ENCODE results near the gene CCDC40. TPM values are rescaled to one million over a fixed set of nuclear protein-coding genes. Genes with fewer than 3 reads are reported as not detected.
A peak's percentile ranks its signal among the peaks of the same experiment; 100 is the strongest.

CCDC40 gene
- total RNA-seq, 2 donors from 2014 or later: 21.7 to 38.9 TPM

- Histone ChIP-seq H3K4me1 (ENCODE audit: control insufficient read depth, insufficient read depth, low read length) (no peaks in the 10 kb centered on the region), H3K9me3 (ENCODE audit: control insufficient read depth, low read length) (no peaks in the 10 kb centered on the region), H3K9ac (ENCODE audit: extremely low read depth, low read length, poor library complexity, severe bottlenecking) (no peak overlapping the region), H3K36me3 (ENCODE audit: control insufficient read depth, insufficient read depth, low read length) (no peaks in the 10 kb centered on the region), H3K4me3 (ENCODE audit: low read length) (no peak overlapping the region), H3K27me3 (ENCODE audit: control insufficient read depth, insufficient read depth, low read length, poor library complexity, severe bottlenecking) (no peaks in the 10 kb centered on the region), H3K27ac (ENCODE audit: low read depth, low read length) (no peak overlapping the region)
- Mint-ChIP-seq H3K4me1 (peaks cover 16% of the 10 kb centered on the region), H3K9me3 (no peaks in the 10 kb centered on the region), H3K4me3 (no peak overlapping the region), H3K27me3 (ENCODE audit: insufficient read depth) (peaks cover 7% of the 10 kb centered on the region), H3K36me3 (ENCODE audit: low read depth) (no peaks in the 10 kb centered on the region), H3K27ac (no peak overlapping the region)
- WGBS, 2 experiments (ENCODE audit: insufficient coverage in 1 of 2, insufficient read length in 1 of 2): 85 to 89% methylated on average over 16 to 19 of the region's 19 CpGs
- no peak for TF ChIP-seq CTCF (conservative IDR thresholded peaks at IDR 0.05)
- DNase-seq: peak; percentile 43
Observed at GRCh38 chr17:80103449-80104085, 67.1 kb downstream of the CCDC40 start.

DNA sequence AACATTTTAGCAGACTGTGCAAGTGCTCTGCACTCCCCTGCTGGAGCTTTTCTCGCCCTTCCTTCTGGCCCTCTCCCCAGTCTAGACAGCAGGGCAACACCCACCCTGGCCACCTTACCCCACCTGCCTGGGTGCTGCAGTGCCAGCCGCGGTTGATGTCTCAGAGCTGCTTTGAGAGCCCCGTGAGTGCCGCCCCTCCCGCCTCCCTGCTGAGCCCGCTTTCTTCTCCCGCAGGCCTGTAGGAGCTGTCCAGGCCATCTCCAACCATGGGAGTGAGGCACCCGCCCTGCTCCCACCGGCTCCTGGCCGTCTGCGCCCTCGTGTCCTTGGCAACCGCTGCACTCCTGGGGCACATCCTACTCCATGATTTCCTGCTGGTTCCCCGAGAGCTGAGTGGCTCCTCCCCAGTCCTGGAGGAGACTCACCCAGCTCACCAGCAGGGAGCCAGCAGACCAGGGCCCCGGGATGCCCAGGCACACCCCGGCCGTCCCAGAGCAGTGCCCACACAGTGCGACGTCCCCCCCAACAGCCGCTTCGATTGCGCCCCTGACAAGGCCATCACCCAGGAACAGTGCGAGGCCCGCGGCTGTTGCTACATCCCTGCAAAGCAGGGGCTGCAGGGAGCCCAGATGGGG lies 68.0 kb downstream of the CCDC40 start:
- Mint-ChIP-seq H3K9me3 (no peaks in the 10 kb centered on the region), H3K27ac (no peak overlapping the region), H3K27me3 (ENCODE audit: insufficient read depth) (peaks cover 7% of the 10 kb centered on the region), H3K4me1 (peaks cover 16% of the 10 kb centered on the region), H3K4me3 (no peak overlapping the region), H3K36me3 (ENCODE audit: low read depth) (no peaks in the 10 kb centered on the region)
- Histone ChIP-seq H3K9me3 (ENCODE audit: control insufficient read depth, low read length) (no peaks in the 10 kb centered on the region), H3K9ac (ENCODE audit: extremely low read depth, low read length, poor library complexity, severe bottlenecking) (no peak overlapping the region), H3K27ac (ENCODE audit: low read depth, low read length) (no peak overlapping the region), H3K27me3 (ENCODE audit: control insufficient read depth, insufficient read depth, low read length, poor library complexity, severe bottlenecking) (no peaks in the 10 kb centered on the region), H3K4me1 (ENCODE audit: control insufficient read depth, insufficient read depth, low read length) (no peaks in the 10 kb centered on the region), H3K36me3 (ENCODE audit: control insufficient read depth, insufficient read depth, low read length) (no peaks in the 10 kb centered on the region), H3K4me3 (ENCODE audit: low read length) (no peak overlapping the region)
- 85 to 89% methylated on average over 7 to 26 of the region's 26 CpGs for WGBS, 2 experiments (ENCODE audit: insufficient coverage in 1 of 2, insufficient read length in 1 of 2)
- peak; percentile 60 for DNase-seq
- no peak for TF ChIP-seq CTCF (conservative IDR thresholded peaks at IDR 0.05)

DNA sequence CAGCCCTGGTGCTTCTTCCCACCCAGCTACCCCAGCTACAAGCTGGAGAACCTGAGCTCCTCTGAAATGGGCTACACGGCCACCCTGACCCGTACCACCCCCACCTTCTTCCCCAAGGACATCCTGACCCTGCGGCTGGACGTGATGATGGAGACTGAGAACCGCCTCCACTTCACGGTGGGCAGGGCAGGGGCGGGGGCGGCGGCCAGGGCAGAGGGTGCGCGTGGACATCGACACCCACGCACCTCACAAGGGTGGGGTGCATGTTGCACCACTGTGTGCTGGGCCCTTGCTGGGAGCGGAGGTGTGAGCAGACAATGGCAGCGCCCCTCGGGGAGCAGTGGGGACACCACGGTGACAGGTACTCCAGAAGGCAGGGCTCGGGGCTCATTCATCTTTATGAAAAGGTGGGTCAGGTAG lies 68.5 kb downstream of the CCDC40 start:
- no peaks in the 10 kb centered on the region for H3K9me3 Mint-ChIP-seq
- H3K27me3 ChIP-seq (ENCODE audit: control insufficient read depth, insufficient read depth, low read length, poor library complexity, severe bottlenecking): no peaks in the 10 kb centered on the region
- TF ChIP-seq CTCF (conservative IDR thresholded peaks at IDR 0.05): no peak

More for the DNA sequence above, 68.5 kb downstream of the CCDC40 start:
- no peak overlapping the region for H3K4me3 ChIP-seq (ENCODE audit: low read length)
- H3K4me3 Mint-ChIP-seq: no peak overlapping the region
- H3K9me3 ChIP-seq (ENCODE audit: control insufficient read depth, low read length): no peaks in the 10 kb centered on the region
- no peaks in the 10 kb centered on the region for H3K36me3 Mint-ChIP-seq (ENCODE audit: low read depth)
- DNase-seq: no peak
- no peak overlapping the region for H3K27ac ChIP-seq (ENCODE audit: low read depth, low read length)
- H3K27me3 Mint-ChIP-seq (ENCODE audit: insufficient read depth): peaks cover 6% of the 10 kb centered on the region
- no peaks in the 10 kb centered on the region for H3K36me3 ChIP-seq (ENCODE audit: control insufficient read depth, insufficient read depth, low read length)
- no peak overlapping the region for H3K27ac Mint-ChIP-seq
- no peaks in the 10 kb centered on the region for H3K4me1 ChIP-seq (ENCODE audit: control insufficient read depth, insufficient read depth, low read length)
- H3K4me1 Mint-ChIP-seq: peaks cover 16% of the 10 kb centered on the region
- no peak overlapping the region for H3K9ac ChIP-seq (ENCODE audit: extremely low read depth, low read length, poor library complexity, severe bottlenecking)
- WGBS, 2 experiments (ENCODE audit: insufficient coverage in 1 of 2, insufficient read length in 1 of 2): 85 to 94% methylated on average over 7 to 18 of the region's 18 CpGs

Measured in endodermal cell (in vitro differentiated cells).